Superior temporal gyrus (tissue), 1 donor: ENCODE data around the gene TMEM14A.
"Not testable (repeated sequence)": the region's sequence is repeated elsewhere in the genome, so short reads cannot be mapped to it uniquely, and the experiment has no call there.

ENCODE experiments used
- DNase-seq: peaks from one replicate; pipeline ENCODE4 v3.0.0-alpha.2; 2016; ENCODE audit errors: extremely low spot score

The TMEM14A gene

DNA sequence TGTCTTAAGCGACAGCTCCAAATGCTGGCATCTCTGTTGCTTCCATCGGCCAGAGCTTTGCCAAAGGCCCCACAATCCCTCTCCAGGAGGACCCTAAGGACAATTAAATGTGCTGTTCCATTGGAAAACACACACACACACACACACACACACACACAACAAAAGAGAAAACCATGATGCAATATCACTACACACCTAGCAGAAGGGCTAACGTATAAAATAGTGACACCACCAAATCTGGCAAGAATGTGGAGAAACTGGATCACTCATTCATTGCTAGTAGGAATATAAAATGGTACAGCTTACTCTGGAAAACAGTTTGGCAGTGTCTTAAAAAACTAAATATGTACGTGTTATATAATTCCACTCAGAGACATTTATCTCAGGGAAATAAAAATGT lies 13.0 kb upstream of the TMEM14A start:
- DNase-seq: no peak

DNA sequence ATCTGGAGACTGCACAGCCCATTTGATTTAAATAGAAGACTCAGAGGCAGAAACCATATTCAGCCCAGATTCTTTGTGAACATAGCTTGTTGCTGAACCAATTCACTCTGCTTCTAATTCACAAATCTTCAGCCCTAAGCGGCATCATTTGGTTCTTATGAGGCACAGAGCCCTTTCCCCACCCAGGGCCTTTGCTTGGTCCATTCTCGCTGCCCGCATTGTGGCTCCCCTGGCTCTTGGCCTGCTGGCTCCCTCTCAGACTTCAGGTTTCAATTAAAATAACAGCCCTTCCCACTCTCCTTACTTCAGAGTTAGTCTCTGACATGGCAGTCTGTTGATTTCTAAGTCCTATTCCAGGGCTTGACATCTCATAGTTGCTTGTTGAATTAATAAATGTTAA lies 9.4 kb upstream of the TMEM14A start:
- DNase-seq: no peak

GRCh38 chr6:52662031-52662430 lies 8.9 kb upstream of the TMEM14A start:
- DNase-seq: no peak

- DNase-seq: peak; percentile 93
Measured at GRCh38 chr6:52663120-52663935, 7.6 kb upstream of the TMEM14A start.

GRCh38 chr6:52663936-52664185 lies 7.1 kb upstream of the TMEM14A start:
- no peak for DNase-seq

DNA sequence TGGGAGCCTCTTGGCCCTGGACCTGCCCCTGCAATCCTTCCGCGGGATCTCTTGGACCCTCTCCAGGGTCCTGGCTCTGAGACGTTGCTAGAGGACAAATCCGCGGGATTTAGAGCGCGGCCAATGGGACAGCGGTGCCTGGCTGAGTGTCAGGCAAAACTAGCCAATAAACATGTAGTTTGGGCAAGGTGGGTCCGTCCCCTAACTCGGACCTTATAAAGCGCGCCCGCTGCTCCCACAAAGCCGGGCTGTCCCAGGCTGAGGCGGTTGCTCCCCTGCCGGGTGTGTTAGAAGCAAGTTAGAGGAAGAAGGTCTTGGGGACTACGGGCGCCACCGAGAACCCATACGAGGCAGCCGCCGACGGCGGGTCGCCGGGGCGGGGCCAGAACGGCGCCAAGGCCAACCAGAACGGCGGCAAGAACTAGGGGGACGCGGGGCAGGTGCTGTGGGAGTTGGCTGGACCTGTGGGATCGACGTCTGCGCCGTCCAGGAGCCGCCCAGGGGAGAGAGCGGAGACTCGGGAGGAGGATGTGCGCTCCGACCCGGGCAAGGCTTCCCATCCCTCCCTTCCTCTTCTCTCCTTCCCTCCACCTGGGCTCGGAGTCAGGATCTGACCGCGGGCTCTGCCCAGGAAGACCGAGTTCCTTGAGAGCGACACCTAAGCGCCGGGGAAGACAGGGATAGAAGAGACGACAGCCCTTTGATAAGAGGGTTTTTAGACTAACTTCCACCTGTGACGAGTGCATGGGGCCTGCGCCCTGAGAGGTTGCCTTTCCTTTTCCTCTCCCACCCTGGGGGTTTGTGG lies 6.5 kb upstream of the TMEM14A start:
- DNase-seq: peak; percentile 92

- DNase-seq: no peak
Measured at GRCh38 chr6:52664991-52665686, 5.8 kb upstream of the TMEM14A start.

GRCh38 chr6:52666071-52666470 lies 4.8 kb upstream of the TMEM14A start:
- no peak for DNase-seq

GRCh38 chr6:52666523-52666922 lies 4.4 kb upstream of the TMEM14A start:
- DNase-seq: no peak

DNA sequence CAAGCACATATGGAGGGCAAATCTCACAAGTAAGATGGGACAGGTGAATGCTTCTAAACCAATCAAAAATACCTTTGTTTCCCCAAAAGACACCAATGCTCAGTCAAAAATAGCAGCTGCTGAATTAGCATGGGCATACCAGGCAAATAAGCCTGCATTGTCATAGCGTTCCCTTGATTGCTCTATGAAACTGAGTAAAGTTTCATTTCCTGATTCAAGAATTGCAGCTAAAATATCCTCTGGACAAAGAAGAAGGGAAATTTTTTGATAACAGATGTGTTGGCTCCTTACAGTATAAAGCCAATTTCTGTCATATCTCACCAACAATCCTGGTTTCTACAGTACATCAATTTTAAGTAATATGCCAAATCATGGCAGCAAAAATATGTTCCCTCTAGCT lies 3.3 kb upstream of the TMEM14A start:
- DNase-seq: no peak

DNA sequence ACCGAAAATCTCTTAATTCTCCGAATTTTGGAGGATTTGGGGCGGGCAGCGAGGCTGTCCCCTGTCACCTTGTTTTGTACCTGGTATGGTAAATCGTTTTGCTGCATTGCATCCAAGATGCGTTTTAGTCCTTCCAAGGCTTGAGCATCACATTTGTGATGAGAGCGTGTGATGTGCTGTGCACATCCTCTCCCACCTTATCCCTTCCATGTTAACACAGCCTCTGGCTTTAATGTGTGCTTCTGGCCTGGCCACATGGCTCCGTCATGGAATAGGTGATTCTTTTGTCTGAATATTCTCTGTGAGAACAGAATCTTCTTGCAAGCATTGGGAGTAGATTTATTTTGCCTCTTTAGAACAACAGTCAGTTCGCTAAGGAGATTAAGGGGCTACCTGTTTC lies 763 bp downstream of the TMEM14A start:
- peak; percentile 42 for DNase-seq

GRCh38 chr6:52672412-52673025 lies 1.6 kb downstream of the TMEM14A start:
- no peak for DNase-seq

DNA sequence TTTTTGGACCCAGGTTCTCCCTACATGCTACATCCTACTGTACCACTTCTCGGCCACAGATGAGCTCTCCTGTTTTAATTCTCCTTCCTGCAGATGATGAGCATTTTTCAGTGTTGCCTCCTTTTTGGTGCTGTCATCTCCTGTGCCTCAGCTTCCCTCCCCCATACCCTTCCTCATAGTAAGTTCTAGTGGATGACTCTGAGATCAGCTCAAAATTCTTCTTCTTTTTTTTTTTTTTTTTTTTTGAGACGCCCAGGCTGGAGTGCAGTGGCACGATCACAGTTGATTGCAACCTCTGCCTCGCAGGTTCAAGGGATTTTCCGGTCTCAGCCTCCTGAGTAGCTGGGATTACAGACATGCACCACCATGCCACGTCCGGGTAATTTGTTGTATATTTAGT lies 3.8 kb downstream of the TMEM14A start:
- no peak for DNase-seq

GRCh38 chr6:52675372-52675771 lies 4.5 kb downstream of the TMEM14A start:
- DNase-seq: no peak

DNA sequence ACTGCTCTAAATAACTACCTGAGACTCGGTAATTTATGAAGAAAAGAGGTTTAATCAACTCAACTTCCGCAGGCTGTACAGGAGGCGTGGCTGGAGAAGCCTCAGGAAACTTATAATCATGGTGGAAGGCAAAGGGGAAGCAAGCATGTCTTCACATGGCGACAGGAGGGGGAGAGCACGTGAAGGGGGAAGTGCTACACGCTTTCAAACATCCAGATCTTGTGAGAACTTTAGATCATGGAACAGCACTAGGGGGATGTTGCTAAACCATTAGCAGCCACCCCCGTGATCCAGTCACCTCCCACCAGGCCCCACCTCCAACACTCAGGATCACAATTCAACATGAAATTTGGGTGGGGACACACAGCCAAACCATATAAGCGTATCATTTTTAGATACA lies 5.7 kb downstream of the TMEM14A start:
- DNase-seq: not testable (repeated sequence)

DNA sequence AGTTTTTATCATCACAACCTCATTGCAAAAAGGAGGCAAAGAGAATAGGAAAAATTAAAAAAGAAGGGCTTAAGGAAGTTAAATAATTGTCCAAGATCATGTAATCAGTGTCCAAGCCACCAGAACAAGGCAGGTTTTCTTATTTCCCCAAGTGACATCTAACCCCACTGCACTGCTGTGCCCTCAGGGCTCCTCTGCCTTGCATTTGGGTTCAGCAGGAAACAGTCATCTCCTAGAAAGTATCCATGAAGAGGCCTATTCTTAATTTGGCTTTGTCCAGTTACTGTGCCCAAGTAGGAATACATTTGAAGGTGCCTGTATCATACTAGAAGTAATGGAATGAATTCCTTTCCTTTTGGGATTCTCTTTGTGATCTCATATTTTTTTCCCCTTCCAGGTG lies 10.5 kb downstream of the TMEM14A start:
- no peak for DNase-seq

DNA sequence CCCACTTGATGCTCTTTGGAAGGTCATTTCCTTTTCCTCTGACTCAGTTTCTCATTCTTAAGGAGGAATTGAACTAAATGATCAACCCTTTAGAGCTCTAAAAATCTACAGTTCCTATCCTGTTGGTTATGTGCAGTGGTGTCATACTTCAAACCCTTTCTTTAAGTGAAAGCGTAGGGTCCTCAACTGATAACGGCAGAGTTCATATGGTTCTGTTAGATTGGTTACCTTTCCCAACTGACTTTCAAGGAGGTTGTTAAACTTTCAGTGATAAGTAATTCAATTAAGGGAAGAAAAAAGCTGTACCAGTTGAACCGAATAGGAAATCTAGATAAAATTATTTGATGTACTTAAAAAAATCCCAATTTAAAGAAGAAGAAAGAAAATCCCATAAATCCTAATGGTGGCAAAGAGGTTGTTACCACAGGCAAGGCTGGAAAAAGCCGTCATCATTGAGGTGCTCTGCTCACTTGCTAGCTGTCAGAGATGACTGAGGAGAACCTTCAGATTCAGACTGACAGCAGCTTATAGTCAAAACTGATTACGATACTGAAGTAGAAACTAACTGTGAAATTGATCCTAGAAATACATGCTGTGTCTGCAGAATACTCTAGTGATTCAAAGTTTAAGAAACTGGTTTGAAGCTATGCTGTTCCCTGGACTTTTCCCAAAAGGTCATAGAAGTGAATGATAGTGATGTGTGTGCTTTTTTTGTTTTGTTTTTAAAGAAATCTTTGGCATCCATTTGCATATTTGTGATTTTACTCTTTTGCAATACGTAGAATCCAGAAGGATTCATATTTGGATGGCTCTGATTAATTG lies 16.2 kb downstream of the TMEM14A start:
- no peak for DNase-seq

GRCh38 chr6:52689857-52690256 lies 18.9 kb downstream of the TMEM14A start:
- no peak for DNase-seq

- DNase-seq: no peak
Measured at GRCh38 chr6:52691718-52692117, 20.8 kb downstream of the TMEM14A start.

GRCh38 chr6:52693773-52694172 lies 22.9 kb downstream of the TMEM14A start:
- no peak for DNase-seq

DNA sequence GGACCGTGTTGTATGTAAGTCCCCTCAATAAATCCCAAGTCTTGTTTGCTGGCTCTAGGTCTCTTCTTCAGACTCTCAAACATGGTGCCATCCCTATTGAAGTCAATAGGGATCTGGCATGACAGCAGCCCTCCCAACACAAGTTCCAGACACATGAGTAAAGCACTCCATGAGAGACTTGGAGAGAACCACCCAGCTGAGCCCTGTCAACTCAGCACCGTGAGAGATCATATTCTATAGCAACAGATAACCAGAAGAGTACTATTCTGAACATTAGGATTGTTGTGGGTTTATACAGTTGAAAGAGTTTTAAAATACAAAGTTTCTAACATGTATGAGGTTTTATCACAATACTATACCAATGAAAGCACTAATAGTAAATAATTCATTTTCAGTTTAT lies 23.5 kb downstream of the TMEM14A start:
- no peak for DNase-seq

DNA sequence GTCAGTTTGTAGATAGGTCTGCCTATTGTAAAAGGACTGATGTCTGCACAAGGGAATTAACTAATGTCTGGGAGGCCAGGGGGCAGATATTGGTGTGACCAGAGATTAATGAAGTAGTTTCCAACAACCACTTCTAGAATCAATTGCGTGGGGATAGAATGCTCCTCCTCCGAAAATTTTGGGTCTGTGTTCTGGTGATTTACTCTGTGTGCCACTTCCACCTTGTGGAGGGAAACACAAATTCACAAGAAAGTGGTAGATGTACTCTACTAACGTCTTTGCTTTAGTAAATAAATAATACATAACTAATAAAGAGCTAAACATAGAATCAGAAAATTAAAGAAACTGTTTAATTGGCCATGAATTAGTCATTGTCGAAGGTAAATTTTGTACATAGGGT lies 25.5 kb downstream of the TMEM14A start:
- DNase-seq: no peak
